RWPE2 (cell line): ENCODE data around the gene ZBTB37.
"Not testable (repeated sequence)": the region's sequence is repeated elsewhere in the genome, so short reads cannot be mapped to it uniquely, and the experiment has no call there.

Experiments
- ATAC-seq: fragments of 200-7000 bp; cut with Tn5 transposase; 3 replicates; pipeline ENCODE4 v1.9.1; 2021; ENCODE audit warnings: low read depth
- DNase-seq: peaks from one replicate; pipeline ENCODE4 v3.0.0-alpha.2; 2020; ENCODE audit warnings: low spot score
- H3K27ac ChIP-seq: fragments of 450-650 bp; 2 replicates; pipeline ENCODE4 v1.5.1; 2017; ENCODE audit warnings: mild to moderate bottlenecking; ENCODE audit not compliant: poor library complexity, severe bottlenecking
- H3K27me3 ChIP-seq: fragments of 250-450 bp; sonication (Bioruptor Pico); 2 replicates; pipeline ENCODE4 v1.5.1; 2021; ENCODE audit warnings: mild to moderate bottlenecking, moderate library complexity; ENCODE audit not compliant: insufficient read depth, poor library complexity, severe bottlenecking
- H3K36me3 ChIP-seq: fragments of 250-450 bp; sonication (Bioruptor Pico); 2 replicates; pipeline ENCODE4 v1.5.1; 2020; ENCODE audit warnings: low read depth, mild to moderate bottlenecking, moderate library complexity
- H3K4me1 ChIP-seq: fragments of 250-450 bp; sonication (Bioruptor Pico); 2 replicates; pipeline ENCODE4 v1.5.1; 2021; ENCODE audit warnings: mild to moderate bottlenecking, moderate library complexity; ENCODE audit not compliant: insufficient read depth, poor library complexity, severe bottlenecking
- H3K4me3 ChIP-seq: fragments of 250-450 bp; sonication (Bioruptor Pico); 2 replicates; pipeline ENCODE4 v1.5.1; 2021; ENCODE audit warnings: mild to moderate bottlenecking, moderate library complexity; ENCODE audit not compliant: severe bottlenecking
- H3K9me3 ChIP-seq: fragments of 250-450 bp; sonication (Bioruptor Pico); 2 replicates; pipeline ENCODE4 v1.5.1; 2021; ENCODE audit warnings: mild to moderate bottlenecking, moderate library complexity; ENCODE audit not compliant: severe bottlenecking
- CTCF ChIP-seq: fragments of 450-650 bp; IDR thresholded peaks from one replicate; pipeline ENCODE4 v1.5.1; 2017; ENCODE audit warnings: mild to moderate bottlenecking, moderate library complexity; ENCODE audit not compliant: poor library complexity, severe bottlenecking

The ZBTB37 gene

DNA sequence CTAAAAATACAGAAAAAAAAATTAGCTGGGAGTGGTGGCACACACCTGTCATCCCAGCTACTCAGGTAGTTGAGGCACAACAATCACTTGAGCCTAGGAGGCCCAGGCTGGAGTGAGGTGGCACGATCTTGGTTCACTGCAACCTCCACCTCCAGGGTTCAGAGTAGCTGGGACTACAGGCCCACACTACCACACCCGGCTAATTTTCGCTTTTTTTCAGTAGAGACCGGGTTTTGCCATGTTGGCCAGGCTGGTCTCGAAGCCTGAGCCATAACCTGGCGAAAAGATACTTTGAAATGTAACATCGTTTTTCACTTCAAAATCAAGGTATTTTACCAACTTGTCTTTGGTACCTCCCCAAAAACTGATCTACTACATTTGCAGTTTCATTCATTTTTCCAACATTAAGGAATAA is 6.4 kb upstream of the ZBTB37 start:
- DNase-seq (no peak), ATAC-seq (peak; percentile 29)
- H3K9me3 ChIP-seq = no peaks in the 10 kb centered on the region
- no peak overlapping the region for H3K4me3 ChIP-seq
- H3K27me3 ChIP-seq = no peaks in the 10 kb centered on the region
- no peak for TF ChIP-seq CTCF
- peak overlapping the region; percentile 91 for H3K27ac ChIP-seq
- H3K4me1 ChIP-seq = peaks cover 12% of the 10 kb centered on the region
- H3K36me3 ChIP-seq = peaks cover 77% of the 10 kb centered on the region

DNA sequence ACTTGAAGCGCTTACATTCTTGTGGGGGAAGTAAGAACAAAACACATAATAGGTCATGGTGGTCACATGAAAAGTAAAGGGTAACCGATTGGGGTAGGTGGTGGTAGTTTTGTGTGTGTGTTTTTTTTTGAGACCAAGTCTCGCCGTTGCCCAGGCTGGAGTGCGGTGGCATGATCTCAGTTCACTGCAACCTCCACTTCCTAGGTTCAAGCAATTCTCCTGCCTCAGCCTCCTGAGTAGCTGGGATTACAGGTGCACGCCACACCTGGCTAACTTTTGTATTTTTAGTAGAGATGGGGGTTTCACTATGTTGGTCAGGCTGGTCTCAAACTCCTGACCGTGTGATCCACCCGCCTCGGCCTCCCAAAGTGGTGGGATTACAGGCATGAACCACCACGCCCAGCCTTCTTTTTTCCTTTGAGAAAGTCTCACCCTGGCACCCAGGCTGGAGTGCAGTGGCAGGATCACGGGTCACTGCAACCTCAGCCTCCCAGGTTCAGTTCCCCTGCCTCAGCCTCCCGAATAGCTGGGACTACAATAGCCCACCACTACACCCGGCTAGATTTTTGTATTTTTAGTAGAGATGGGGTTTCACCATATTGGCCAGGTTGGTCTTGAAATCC is 5.9 kb upstream of the ZBTB37 start:
- H3K27me3 ChIP-seq, H3K9me3 ChIP-seq, DNase-seq, H3K4me3 ChIP-seq: not testable (repeated sequence)
- H3K4me1 ChIP-seq = peaks cover 12% of the 10 kb centered on the region
- peak; percentile 31 for ATAC-seq
- H3K36me3 ChIP-seq = peaks cover 77% of the 10 kb centered on the region
- H3K27ac ChIP-seq = peak overlapping the region; percentile 91

DNA sequence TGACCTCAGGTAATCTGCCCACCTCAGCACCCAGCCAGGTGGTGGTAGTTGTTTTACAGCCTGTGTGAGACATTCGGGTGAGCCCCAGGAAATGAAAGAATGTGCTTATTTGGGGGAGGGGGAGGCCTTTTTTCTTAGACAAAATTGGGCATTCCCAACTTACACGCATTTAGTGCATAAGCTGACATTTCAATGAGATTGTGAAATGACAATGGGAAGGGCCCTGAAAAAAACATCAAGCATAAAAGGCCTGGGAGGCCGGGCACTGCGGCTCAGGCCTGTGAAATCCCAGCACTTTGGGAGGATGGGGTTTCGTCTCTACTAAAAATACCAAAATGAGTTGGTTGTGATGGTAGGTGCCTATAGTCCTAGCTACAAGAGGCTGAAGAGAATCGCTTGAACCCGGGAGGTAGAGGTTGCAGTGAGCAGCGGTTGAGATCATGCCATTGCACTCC is 5.4 kb upstream of the ZBTB37 start:
- DNase-seq (no peak), ATAC-seq (peak; percentile 28)
- H3K36me3 ChIP-seq = peaks cover 77% of the 10 kb centered on the region
- H3K27ac ChIP-seq = peak overlapping the region; percentile 91
- TF ChIP-seq CTCF = no peak
- H3K4me3 ChIP-seq = no peak overlapping the region
- H3K4me1 ChIP-seq = peaks cover 12% of the 10 kb centered on the region
- H3K27me3 ChIP-seq = no peaks in the 10 kb centered on the region
- H3K9me3 ChIP-seq = no peaks in the 10 kb centered on the region

- no peak for TF ChIP-seq CTCF
- peaks cover 70% of the 10 kb centered on the region for H3K36me3 ChIP-seq
Measured at GRCh38 chr1:173863224-173864161, 4.7 kb upstream of the ZBTB37 start.

DNA sequence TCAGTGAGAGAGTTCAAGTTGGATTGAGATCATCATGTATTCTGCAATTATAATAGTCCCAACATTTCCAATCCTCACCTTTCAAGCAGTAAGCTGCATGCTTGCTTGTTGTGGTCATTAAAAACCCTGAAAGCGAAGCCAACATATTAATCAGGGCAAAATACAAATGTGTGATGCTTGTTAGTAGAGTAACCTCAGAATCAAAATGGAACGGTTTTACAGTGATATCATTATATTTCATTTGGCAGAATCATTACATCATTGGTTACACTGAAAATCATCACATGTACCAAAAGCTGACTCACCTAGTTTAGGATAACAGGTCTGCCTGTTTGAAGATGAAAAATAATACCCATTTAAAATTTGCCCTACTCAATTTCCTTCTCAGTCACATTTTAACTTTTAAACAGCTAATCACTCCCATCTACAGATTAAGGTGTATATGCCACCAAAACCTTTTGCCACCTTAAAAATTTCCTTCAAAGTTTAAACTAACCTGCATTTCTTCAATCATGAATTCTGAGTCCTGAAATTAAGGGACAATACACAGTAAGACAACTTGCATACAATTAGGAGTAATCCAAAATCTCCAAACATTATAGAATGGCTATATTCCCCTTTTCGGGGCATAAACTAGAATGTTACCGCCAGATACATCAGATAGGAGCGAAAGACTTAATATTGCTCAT is 3.9 kb upstream of the ZBTB37 start:
- no peaks in the 10 kb centered on the region for H3K27me3 ChIP-seq
- H3K27ac ChIP-seq = peak overlapping the region; percentile 91
- DNase-seq (no peak), ATAC-seq (no peak)
- peaks cover 61% of the 10 kb centered on the region for H3K36me3 ChIP-seq
- TF ChIP-seq CTCF = no peak
- H3K9me3 ChIP-seq = no peaks in the 10 kb centered on the region
- H3K4me3 ChIP-seq = no peak overlapping the region
- H3K4me1 ChIP-seq = peaks cover 14% of the 10 kb centered on the region

More at GRCh38 chr1:173863224-173864161, 4.7 kb upstream of the ZBTB37 start:
- no peak overlapping the region for H3K4me3 ChIP-seq
- no peak for ATAC-seq
- no peaks in the 10 kb centered on the region for H3K27me3 ChIP-seq
- peak overlapping the region; percentile 91 for H3K27ac ChIP-seq
- H3K4me1 ChIP-seq = peaks cover 12% of the 10 kb centered on the region
- DNase-seq = no peak
- H3K9me3 ChIP-seq = no peaks in the 10 kb centered on the region
